GM18861 (cell line): ENCODE results near the gene RBFOX1.

Experiments used
- ATAC-seq: cut with Tn5 transposase; IDR thresholded peaks from one replicate; pipeline ENCODE4 v1.9.1; 2021; ENCODE audit not compliant: unreplicated experiment

The RBFOX1 gene

DNA sequence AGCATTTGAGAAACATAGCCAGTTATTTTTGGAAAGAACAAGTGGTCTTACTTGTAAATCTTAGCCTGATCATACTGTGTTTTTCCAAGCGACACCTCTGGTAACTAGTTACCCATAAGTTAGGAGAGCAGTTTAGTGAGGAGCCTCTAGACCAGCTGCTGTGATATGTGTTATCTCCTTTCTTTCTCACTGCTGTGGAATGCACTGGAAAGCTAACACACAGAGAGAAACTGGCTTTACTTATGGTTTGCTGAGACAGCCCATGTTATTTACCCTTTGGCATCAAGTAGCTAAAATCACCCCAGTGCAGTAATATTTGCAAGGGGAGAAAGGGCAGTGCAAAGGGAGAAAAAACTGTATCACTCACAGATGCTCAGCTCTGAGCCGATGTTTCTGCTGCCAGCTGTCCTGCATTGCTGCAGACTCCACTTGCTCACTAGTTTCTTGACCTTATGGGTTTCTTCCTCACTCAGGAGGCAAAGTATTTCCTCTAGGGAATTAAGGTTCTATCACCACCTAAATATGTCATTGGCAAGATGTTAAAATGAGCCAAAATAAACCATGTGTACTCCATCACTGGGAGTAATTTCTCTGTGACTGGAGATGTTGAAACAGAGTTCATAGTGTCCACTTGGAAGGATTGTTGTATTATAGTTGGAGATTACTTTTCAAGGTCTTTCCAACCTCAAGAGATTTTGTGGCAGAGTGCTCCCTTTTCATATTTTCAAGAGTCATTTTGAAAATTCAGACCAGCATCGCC lies 2.3 kb downstream of the RBFOX1 start:
- ATAC-seq, result no peak

- no peak for ATAC-seq
Observed at GRCh38 chr16:7335991-7336634, 3.5 kb downstream of the RBFOX1 start.

- no peak for ATAC-seq
Observed at GRCh38 chr16:7336742-7337141, 4.1 kb downstream of the RBFOX1 start.

GRCh38 chr16:7338826-7339225 lies 6.2 kb downstream of the RBFOX1 start:
- ATAC-seq, result no peak

GRCh38 chr16:7339700-7340099 lies 7.1 kb downstream of the RBFOX1 start:
- ATAC-seq, result no peak

DNA sequence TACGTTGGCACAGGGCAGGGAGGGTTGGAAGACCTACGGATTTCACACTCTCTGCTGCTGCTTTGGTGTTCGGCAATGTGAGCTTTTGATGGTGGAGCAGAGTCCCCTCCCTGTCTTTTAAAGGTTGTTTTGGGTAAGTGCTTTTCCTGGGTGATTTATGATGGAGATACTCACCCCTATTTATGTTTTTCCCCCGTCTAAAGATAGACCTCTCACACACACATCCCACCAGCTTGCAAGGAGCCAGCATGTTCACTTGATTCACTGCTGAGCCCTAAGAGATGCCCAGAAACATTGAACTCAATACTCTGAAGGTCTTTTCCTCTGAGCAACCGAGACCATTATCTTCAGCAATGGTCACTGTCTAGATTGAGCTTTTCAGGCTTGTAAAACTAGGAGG lies 8.3 kb downstream of the RBFOX1 start:
- no peak for ATAC-seq

DNA sequence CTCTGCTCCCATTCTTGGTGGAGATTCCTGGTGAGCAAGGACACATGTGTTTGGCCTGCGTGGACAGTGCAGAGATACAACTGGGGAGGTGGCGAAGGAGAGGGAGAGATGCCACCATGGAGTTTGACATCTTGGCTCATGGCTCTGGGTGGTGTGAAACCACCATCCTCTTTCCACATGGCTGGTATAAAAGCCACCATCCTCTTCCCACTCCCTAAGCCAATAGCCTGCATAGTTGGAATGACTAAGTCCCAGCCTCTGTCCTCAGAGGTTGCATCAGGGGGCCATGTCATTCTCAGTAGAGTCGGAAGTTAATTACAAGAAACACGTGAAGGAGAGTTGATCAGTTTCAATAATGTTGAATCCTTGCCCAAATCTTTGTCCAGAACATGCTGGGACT lies 10.0 kb downstream of the RBFOX1 start:
- no peak for ATAC-seq

DNA sequence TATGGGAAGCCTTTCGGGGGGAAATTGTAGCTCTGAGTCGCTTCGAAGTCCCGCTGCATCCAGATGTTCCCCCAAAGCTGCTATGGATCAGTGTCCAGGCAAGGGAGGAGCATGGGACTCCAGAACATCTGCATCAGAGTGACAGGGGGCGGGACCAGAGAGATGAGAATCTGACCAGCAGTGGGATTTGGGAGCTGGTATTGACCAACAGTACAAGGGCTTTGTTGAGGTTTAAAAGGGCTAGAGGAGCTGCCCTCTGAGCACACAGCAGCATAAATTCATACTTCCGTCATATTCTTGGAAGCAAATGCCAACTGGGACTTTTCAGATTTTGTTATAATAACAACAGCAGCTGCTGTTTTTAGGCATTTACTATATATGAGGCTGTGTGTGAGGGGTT lies 10.6 kb downstream of the RBFOX1 start:
- no peak for ATAC-seq

DNA sequence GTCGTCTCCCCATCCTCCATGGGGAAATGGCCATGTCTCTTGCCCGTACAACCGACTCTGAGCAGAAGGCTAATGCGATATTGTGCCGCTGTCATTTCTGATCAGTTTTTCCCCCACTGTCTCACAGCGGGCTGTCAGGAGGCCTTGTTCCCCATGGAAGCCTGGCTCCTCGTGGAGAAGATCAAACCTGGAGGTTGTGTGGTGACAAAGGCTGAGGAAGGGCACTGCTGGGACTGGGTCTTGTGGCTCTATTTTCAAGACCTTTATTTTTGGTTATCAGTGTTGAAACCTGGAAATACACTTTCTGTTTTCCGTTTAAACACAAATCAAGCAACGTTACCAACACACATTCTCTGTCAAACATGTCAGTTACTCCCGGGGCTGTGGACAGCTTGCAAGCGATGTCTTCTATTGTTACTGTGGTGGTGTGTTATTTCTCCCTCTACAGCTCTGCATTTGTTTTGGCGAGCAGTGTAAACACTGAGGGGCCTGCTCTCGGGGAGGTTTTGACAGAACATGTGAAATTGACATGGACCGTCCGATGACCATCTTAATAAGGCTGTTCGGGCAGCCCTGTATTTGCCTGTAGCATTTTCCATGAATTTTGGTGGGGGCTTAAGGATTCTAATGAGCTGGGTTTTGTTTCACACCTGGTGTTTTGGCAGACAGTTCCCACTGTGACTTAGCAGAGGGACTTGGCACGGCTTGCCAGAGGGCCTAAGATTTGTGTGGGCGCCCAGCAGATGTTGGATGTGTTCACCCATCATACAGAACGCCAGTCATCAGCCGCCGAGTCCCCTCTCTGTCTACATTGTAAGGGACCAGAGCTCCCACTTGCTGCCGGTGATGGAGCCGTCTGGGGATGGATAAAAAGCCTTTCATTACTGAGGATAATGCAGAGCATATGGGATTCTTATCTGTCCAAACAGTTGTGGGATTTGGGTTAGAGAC lies 12.5 kb downstream of the RBFOX1 start:
- no peak for ATAC-seq

- ATAC-seq, result no peak
Observed at GRCh38 chr16:7350806-7351205, 18.2 kb downstream of the RBFOX1 start.

- no peak for ATAC-seq
Observed at GRCh38 chr16:7351610-7352510, 19.2 kb downstream of the RBFOX1 start.

- no peak for ATAC-seq
Observed at GRCh38 chr16:7355758-7356157, 23.1 kb downstream of the RBFOX1 start.

DNA sequence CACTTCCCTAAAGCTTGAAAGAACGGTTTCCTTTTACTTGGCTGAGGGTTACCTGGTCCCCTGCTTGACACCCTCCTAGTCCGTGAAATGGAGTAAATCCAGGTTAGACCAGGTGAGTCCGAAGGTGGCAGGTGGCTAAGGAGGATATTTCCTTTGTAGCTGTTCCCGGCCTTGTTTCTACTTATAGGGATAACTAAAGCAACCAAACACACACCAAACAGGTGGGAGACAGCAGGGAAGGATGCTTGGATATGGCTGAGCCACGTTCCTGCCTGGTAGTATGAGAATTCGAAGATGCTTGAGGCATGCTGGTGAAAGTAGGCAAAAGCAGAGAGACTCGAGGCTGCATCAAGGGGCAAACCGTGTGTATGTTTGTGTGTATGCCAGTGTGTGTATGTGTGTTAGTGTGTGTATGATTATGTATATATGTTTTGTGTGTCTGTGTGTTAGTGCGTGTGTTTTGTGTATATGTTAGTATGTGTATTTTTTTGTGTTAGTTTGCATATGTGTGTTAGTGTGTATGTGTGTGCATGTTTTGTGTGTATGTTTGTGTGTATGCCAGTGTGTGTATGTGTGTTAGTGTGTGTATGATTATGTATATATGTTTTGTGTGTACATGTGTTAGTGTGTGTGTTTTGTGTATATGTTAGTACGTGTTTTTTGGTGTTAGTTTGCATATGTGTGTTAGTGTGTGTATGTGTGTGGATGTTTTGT lies 28.9 kb downstream of the RBFOX1 start:
- no peak for ATAC-seq

DNA sequence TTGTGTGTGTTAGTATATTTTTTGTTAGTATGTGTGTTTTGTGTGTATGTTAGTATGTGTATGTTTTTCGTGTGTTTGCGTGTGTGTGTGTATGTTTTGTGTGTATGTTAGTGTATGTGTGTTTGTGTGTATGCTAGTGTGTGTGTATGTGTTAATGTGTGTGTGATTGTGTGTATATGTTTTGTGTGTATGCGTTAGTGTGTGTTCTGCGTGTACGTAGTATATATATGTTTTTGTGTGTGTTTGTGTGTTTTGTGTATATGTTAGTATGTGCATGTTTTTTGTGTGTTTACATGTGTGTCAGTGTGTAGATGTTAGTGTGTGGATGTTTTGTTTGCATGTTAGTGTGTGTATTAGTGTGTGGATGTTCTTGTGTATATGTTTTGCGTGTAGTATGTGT lies 29.6 kb downstream of the RBFOX1 start:
- no peak for ATAC-seq

DNA sequence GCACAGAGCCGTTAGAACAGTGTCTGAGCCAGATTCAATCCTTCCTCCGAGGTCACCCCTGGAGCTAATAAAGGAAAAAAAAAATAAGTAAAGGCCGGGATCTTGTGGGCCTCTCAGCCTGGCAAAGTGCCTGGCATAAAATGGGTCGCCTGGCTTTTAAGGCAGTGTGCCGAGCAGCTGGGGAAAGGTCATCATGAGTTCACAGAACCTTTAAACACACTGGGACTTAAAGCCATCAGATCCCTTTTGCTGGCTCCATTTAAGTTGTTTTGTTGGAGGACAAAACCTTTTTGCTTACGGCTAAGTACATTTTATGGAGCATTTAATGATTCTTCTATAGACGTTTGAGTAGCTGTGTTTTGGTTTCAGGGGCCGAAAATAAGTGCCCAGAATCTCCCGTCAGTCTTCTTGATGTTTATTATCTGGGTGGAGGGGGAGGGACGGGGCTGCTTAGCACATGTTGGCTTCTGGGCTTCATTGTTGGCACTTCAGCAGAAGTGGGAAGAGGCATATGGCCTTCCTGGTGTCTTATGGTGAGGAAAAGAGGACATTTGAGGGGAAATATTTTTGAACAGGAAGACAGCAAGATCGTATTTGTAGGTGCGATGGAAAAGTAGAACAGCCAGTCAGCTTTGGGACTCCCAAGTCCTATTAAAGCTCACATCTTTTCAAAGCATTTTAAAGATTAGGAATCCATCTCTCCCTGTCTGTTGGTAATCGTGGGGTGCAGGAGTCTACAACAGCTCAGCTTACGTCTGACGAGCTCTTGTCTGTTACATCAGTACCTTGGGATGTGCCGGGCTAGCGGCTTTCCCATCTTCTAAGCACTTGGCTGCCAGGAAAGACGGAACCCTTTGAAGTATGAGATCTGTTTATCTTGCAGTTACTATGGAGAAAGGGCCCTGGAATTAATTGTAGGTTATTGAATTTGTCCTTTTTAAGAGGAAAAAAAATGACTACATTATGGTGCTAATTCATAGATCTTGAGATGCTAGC lies 31.1 kb downstream of the RBFOX1 start:
- ATAC-seq, result no peak

- no peak for ATAC-seq
Observed at GRCh38 chr16:7366041-7366440, 33.4 kb downstream of the RBFOX1 start.

DNA sequence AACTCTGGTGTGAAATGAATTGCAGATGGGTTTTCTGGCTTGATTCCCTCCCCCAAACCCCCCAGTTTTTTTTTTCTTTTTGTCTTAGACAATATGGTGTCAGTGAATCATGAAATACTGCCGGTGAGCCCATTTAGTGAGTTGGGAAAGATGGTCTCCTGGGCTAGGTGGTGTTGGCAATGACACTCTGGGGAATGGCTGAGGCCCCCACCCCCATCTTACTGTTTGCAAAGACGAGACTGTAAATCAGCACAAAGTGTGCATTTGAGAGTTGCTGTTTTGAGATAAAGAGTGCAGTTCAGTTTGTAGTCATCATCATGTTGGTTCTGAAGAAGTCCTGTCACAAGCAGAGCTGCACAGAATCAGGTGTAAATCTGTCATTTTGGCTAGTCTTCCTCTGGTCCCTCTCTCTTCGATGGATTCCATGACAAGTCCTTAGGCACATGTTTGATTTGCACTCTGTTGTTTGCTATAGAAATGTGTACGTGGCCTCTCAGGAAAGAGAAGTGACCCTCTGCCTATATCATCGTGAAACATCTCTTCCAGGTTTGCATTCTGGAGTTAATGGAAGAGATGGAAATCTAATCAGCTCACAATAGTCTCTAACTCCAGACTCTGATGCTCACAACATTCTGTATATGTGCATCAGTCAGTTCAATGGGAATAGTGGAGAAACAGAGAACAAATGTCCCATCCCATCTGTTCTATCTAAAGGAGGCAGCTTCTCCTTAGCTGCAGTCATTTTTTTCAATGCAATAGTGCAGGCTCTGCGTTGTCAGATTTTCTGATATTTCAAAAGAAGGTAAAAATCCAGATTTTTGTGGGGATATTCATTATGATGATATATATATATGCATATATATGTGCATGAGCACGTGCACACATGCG lies 34.6 kb downstream of the RBFOX1 start:
- ATAC-seq, result no peak

DNA sequence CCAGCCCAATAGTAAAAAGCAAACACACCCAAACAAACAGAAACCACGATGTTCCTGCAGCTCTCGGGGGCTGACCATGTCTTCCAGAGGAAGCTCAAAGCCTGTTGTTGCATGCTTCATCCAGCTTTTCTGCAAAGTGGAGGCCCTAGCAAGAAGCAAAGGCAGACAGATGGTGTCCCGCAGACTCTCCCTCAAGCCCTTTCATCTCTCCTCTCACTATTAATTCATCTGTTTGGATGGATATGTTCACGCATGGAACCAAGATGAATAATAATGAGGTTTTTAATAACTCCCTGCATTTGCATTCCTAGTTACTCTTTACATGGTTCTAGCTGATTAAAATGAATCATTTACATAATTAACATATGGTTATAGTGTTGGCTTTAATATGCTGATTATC lies 36.6 kb downstream of the RBFOX1 start:
- ATAC-seq, result no peak
